ENCODE data around the gene ZXDC.

Gene ZXDC

GRCh38 chr3:126401611-126402160 is 74.0 kb downstream of the ZXDC start:
- Mint-ChIP-seq H3K27ac (no peak overlapping the region), H3K27me3 (ENCODE audit: low read depth) (no peaks in the 10 kb centered on the region), H3K36me3 (ENCODE audit: low read depth) (no peaks in the 10 kb centered on the region), H3K4me3 (no peak overlapping the region), H3K4me1 (ENCODE audit: low read depth) (no peaks in the 10 kb centered on the region), H3K9me3 (no peaks in the 10 kb centered on the region)
- DNase-seq (ENCODE audit: low spot score): no peak

- H3K4me1 Mint-ChIP-seq (ENCODE audit: low read depth): no peaks in the 10 kb centered on the region
- peaks cover 5% of the 10 kb centered on the region for H3K27me3 Mint-ChIP-seq (ENCODE audit: low read depth)
- no peak overlapping the region for H3K27ac Mint-ChIP-seq
- no peak overlapping the region for H3K4me3 Mint-ChIP-seq
- no peak for DNase-seq (ENCODE audit: low spot score)
- H3K36me3 Mint-ChIP-seq (ENCODE audit: low read depth): no peaks in the 10 kb centered on the region
- H3K9me3 Mint-ChIP-seq: no peaks in the 10 kb centered on the region
These were observed 75.9 kb downstream of the ZXDC start for GRCh38 chr3:126399756-126400155.

- no peak for DNase-seq (ENCODE audit: low spot score)
- no peaks in the 10 kb centered on the region for H3K9me3 Mint-ChIP-seq
- H3K4me1 Mint-ChIP-seq (ENCODE audit: low read depth): no peaks in the 10 kb centered on the region
- H3K4me3 Mint-ChIP-seq: no peak overlapping the region
- H3K36me3 Mint-ChIP-seq (ENCODE audit: low read depth): no peaks in the 10 kb centered on the region
- H3K27ac Mint-ChIP-seq: no peak overlapping the region
- H3K27me3 Mint-ChIP-seq (ENCODE audit: low read depth): peaks cover 7% of the 10 kb centered on the region
These were observed 76.3 kb downstream of the ZXDC start for GRCh38 chr3:126399351-126399735.

- no peak overlapping the region for H3K27ac Mint-ChIP-seq
These were observed 77.0 kb downstream of the ZXDC start for GRCh38 chr3:126398423-126399350.

GRCh38 chr3:126397610-126398422 is 77.9 kb downstream of the ZXDC start:
- H3K4me3 Mint-ChIP-seq: no peak overlapping the region
- H3K27ac Mint-ChIP-seq: no peak overlapping the region
- H3K9me3 Mint-ChIP-seq: no peaks in the 10 kb centered on the region
- H3K27me3 Mint-ChIP-seq (ENCODE audit: low read depth): peaks cover 17% of the 10 kb centered on the region
- no peaks in the 10 kb centered on the region for H3K4me1 Mint-ChIP-seq (ENCODE audit: low read depth)
- no peaks in the 10 kb centered on the region for H3K36me3 Mint-ChIP-seq (ENCODE audit: low read depth)
- no peak for DNase-seq (ENCODE audit: low spot score)

More at GRCh38 chr3:126398423-126399350, 77.0 kb downstream of the ZXDC start:
- H3K4me3 Mint-ChIP-seq: no peak overlapping the region
- H3K4me1 Mint-ChIP-seq (ENCODE audit: low read depth): no peaks in the 10 kb centered on the region
- no peaks in the 10 kb centered on the region for H3K9me3 Mint-ChIP-seq
- H3K27me3 Mint-ChIP-seq (ENCODE audit: low read depth): peaks cover 12% of the 10 kb centered on the region
- no peak for DNase-seq (ENCODE audit: low spot score)
- no peaks in the 10 kb centered on the region for H3K36me3 Mint-ChIP-seq (ENCODE audit: low read depth)

- no peaks in the 10 kb centered on the region for H3K36me3 Mint-ChIP-seq (ENCODE audit: low read depth)
- no peaks in the 10 kb centered on the region for H3K9me3 Mint-ChIP-seq
- no peak overlapping the region for H3K4me3 Mint-ChIP-seq
- no peaks in the 10 kb centered on the region for H3K4me1 Mint-ChIP-seq (ENCODE audit: low read depth)
- H3K27me3 Mint-ChIP-seq (ENCODE audit: low read depth): peaks cover 23% of the 10 kb centered on the region
- H3K27ac Mint-ChIP-seq: no peak overlapping the region
- DNase-seq (ENCODE audit: low spot score): no peak
These were observed 79.2 kb downstream of the ZXDC start for GRCh38 chr3:126396536-126396935.

- no peak for DNase-seq (ENCODE audit: low spot score)
- Mint-ChIP-seq H3K27me3 (ENCODE audit: low read depth) (peaks cover 24% of the 10 kb centered on the region), H3K27ac (no peak overlapping the region), H3K9me3 (no peaks in the 10 kb centered on the region), H3K4me3 (no peak overlapping the region), H3K4me1 (ENCODE audit: low read depth) (no peaks in the 10 kb centered on the region), H3K36me3 (ENCODE audit: low read depth) (no peaks in the 10 kb centered on the region)
These were observed 79.7 kb downstream of the ZXDC start for GRCh38 chr3:126395846-126396513.

- Mint-ChIP-seq H3K27me3 (ENCODE audit: low read depth) (peaks cover 27% of the 10 kb centered on the region), H3K4me3 (no peak overlapping the region), H3K36me3 (ENCODE audit: low read depth) (no peaks in the 10 kb centered on the region), H3K9me3 (no peaks in the 10 kb centered on the region), H3K4me1 (ENCODE audit: low read depth) (no peaks in the 10 kb centered on the region), H3K27ac (no peak overlapping the region)
- no peak for DNase-seq (ENCODE audit: low spot score)
These were observed 80.7 kb downstream of the ZXDC start for GRCh38 chr3:126394977-126395321.

GRCh38 chr3:126394179-126394976 is 81.3 kb downstream of the ZXDC start, which contains the start of gene CFAP100:
Gene CFAP100 (plus strand): TSS chr3:126394909. CDS start chr3:126396001, 1,092 bp downstream.
- Mint-ChIP-seq H3K9me3 (no peaks in the 10 kb centered on the region), H3K27ac (no peak within 1 kb of the TSS), H3K36me3 (ENCODE audit: low read depth) (no peaks in the 10 kb centered on the region), H3K4me1 (ENCODE audit: low read depth) (peaks cover 3% of the 10 kb centered on the region), H3K27me3 (ENCODE audit: low read depth) (peaks cover 31% of the 10 kb centered on the region), H3K4me3 (no peak within 1 kb of the TSS)
- no peak for DNase-seq (ENCODE audit: low spot score)

- no peak for DNase-seq (ENCODE audit: low spot score)
- no peak overlapping the region for H3K27ac Mint-ChIP-seq
- H3K9me3 Mint-ChIP-seq: no peaks in the 10 kb centered on the region
- H3K36me3 Mint-ChIP-seq (ENCODE audit: low read depth): no peaks in the 10 kb centered on the region
- peaks cover 3% of the 10 kb centered on the region for H3K4me1 Mint-ChIP-seq (ENCODE audit: low read depth)
- H3K27me3 Mint-ChIP-seq (ENCODE audit: low read depth): peaks cover 34% of the 10 kb centered on the region
- no peak overlapping the region for H3K4me3 Mint-ChIP-seq
These were observed 82.1 kb downstream of the ZXDC start for GRCh38 chr3:126393563-126393962.

- Mint-ChIP-seq H3K9me3 (no peaks in the 10 kb centered on the region), H3K36me3 (ENCODE audit: low read depth) (no peaks in the 10 kb centered on the region), H3K27me3 (ENCODE audit: low read depth) (peaks cover 41% of the 10 kb centered on the region), H3K4me3 (no peak overlapping the region), H3K27ac (no peak overlapping the region), H3K4me1 (ENCODE audit: low read depth) (peaks cover 3% of the 10 kb centered on the region)
- no peak for DNase-seq (ENCODE audit: low spot score)
These were observed 83.4 kb downstream of the ZXDC start for GRCh38 chr3:126392246-126392645.

- DNase-seq (ENCODE audit: low spot score): no peak
- H3K4me1 Mint-ChIP-seq (ENCODE audit: low read depth): peaks cover 3% of the 10 kb centered on the region
- H3K4me3 Mint-ChIP-seq: no peak overlapping the region
- H3K27me3 Mint-ChIP-seq (ENCODE audit: low read depth): peaks cover 41% of the 10 kb centered on the region
- no peaks in the 10 kb centered on the region for H3K9me3 Mint-ChIP-seq
- H3K36me3 Mint-ChIP-seq (ENCODE audit: low read depth): no peaks in the 10 kb centered on the region
- H3K27ac Mint-ChIP-seq: no peak overlapping the region
These were observed 84.1 kb downstream of the ZXDC start for GRCh38 chr3:126391631-126392030.

GRCh38 chr3:126390751-126391150 is 84.9 kb downstream of the ZXDC start:
- H3K4me3 Mint-ChIP-seq: no peak overlapping the region
- H3K4me1 Mint-ChIP-seq (ENCODE audit: low read depth): peaks cover 3% of the 10 kb centered on the region
- DNase-seq (ENCODE audit: low spot score): no peak
- peaks cover 41% of the 10 kb centered on the region for H3K27me3 Mint-ChIP-seq (ENCODE audit: low read depth)
- H3K9me3 Mint-ChIP-seq: no peaks in the 10 kb centered on the region
- H3K27ac Mint-ChIP-seq: no peak overlapping the region
- no peaks in the 10 kb centered on the region for H3K36me3 Mint-ChIP-seq (ENCODE audit: low read depth)

All from T-helper 2 cell treated with Interferon-gamma antibody and Interleukin-4, amounts not matched to agents 5 μg/mL and 100 μg/mL, for 36 hours (primary cell).